Stimulated activated CD4-positive, alpha-beta T cell treated with anti-CD3 and anti-CD28 coated beads, Interleukin-1b, Interleukin-23, amount 100 ng/mL, for 1 hour (primary cell): ENCODE data around the gene HEXD.
"Not testable (repeated sequence)": the region's sequence is repeated elsewhere in the genome, so short reads cannot be mapped to it uniquely, and the experiment has no call there.

Source experiments
- DNase-seq, 2 donors: peaks; one replicate each; pipeline ENCODE4 v3.0.0-alpha.2; 2020; ENCODE audit warnings: low read depth in 2 of 2

HEXD gene

GRCh38 chr17:82382220-82382932, 35.8 kb upstream of the HEXD start:
- not testable (repeated sequence) for DNase-seq

GRCh38 chr17:82382933-82383255, 35.3 kb upstream of the HEXD start:
- no peak for DNase-seq

GRCh38 chr17:82383411-82383810, 34.7 kb upstream of the HEXD start:
- no peak for DNase-seq

- DNase-seq, result no peak
These were observed 34.0 kb upstream of the HEXD start for GRCh38 chr17:82384051-82384729.

GRCh38 chr17:82384730-82385481, 33.2 kb upstream of the HEXD start:
- DNase-seq, result no peak

- no peak for DNase-seq
These were observed 32.4 kb upstream of the HEXD start for GRCh38 chr17:82385559-82386254.

GRCh38 chr17:82386255-82386831, 31.8 kb upstream of the HEXD start:
- no peak for DNase-seq

GRCh38 chr17:82386881-82387704, 31.1 kb upstream of the HEXD start:
- no peak for DNase-seq

GRCh38 chr17:82387705-82388106, 30.4 kb upstream of the HEXD start:
- DNase-seq, result no peak

GRCh38 chr17:82388223-82388921, 29.8 kb upstream of the HEXD start:
- no peak for DNase-seq

GRCh38 chr17:82388922-82389283, 29.2 kb upstream of the HEXD start:
- no peak for DNase-seq

GRCh38 chr17:82389379-82389778, 28.8 kb upstream of the HEXD start:
- no peak for DNase-seq

GRCh38 chr17:82390015-82390859, 27.9 kb upstream of the HEXD start:
- no peak for DNase-seq

- DNase-seq, result no peak
These were observed 27.2 kb upstream of the HEXD start for GRCh38 chr17:82390860-82391435.

GRCh38 chr17:82391496-82392066, 26.6 kb upstream of the HEXD start:
- DNase-seq, result no peak

GRCh38 chr17:82392209-82392920, 25.8 kb upstream of the HEXD start:
- no peak for DNase-seq

- DNase-seq, result no peak
These were observed 25.2 kb upstream of the HEXD start for GRCh38 chr17:82392941-82393340.

- no peak for DNase-seq
These were observed 23.9 kb upstream of the HEXD start for GRCh38 chr17:82394278-82394677.
